Measurements from ENCODE around the gene MPL.

DNA sequence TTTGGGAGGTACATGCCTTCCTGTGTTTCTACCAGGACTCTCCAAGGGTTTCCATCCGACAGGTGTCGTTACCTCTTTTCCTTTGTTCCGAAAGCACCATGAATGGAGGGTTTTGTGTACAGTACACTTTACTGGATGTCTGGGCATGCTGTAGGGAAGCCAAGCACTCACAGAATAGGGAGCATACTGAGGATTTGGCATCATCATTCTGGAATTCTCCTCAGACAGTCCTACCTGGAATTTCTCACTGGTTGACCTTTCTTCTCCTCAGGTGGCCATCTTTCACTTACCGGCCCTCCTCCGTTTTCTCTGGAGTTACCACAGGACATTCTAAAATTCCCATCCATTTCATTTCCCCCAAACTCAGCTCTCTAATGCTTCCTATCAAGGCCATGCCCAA lies 5.9 kb upstream of the MPL start:
- no peak for TF ChIP-seq RAD21 (IDR thresholded peaks at IDR 0.05)
- TF ChIP-seq, protein P1, sequence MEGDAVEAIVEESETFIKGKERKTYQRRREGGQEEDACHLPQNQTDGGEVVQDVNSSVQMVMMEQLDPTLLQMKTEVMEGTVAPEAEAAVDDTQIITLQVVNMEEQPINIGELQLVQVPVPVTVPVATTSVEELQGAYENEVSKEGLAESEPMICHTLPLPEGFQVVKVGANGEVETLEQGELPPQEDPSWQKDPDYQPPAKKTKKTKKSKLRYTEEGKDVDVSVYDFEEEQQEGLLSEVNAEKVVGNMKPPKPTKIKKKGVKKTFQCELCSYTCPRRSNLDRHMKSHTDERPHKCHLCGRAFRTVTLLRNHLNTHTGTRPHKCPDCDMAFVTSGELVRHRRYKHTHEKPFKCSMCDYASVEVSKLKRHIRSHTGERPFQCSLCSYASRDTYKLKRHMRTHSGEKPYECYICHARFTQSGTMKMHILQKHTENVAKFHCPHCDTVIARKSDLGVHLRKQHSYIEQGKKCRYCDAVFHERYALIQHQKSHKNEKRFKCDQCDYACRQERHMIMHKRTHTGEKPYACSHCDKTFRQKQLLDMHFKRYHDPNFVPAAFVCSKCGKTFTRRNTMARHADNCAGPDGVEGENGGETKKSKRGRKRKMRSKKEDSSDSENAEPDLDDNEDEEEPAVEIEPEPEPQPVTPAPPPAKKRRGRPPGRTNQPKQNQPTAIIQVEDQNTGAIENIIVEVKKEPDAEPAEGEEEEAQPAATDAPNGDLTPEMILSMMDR (IDR thresholded peaks at IDR 0.05; ENCODE audit: low read depth, low read length, missing input control), result no peak
- TF ChIP-seq, protein P2, sequence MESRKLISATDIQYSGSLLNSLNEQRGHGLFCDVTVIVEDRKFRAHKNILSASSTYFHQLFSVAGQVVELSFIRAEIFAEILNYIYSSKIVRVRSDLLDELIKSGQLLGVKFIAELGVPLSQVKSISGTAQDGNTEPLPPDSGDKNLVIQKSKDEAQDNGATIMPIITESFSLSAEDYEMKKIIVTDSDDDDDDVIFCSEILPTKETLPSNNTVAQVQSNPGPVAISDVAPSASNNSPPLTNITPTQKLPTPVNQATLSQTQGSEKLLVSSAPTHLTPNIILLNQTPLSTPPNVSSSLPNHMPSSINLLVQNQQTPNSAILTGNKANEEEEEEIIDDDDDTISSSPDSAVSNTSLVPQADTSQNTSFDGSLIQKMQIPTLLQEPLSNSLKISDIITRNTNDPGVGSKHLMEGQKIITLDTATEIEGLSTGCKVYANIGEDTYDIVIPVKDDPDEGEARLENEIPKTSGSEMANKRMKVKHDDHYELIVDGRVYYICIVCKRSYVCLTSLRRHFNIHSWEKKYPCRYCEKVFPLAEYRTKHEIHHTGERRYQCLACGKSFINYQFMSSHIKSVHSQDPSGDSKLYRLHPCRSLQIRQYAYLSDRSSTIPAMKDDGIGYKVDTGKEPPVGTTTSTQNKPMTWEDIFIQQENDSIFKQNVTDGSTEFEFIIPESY (IDR thresholded peaks at IDR 0.05), result no peak
- no peak for TF ChIP-seq TAF1 (conservative IDR thresholded peaks at IDR 0.05)
- TF ChIP-seq, protein P3, sequence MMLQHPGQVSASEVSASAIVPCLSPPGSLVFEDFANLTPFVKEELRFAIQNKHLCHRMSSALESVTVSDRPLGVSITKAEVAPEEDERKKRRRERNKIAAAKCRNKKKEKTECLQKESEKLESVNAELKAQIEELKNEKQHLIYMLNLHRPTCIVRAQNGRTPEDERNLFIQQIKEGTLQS (IDR thresholded peaks at IDR 0.05), result no peak
- TF ChIP-seq, protein P4, sequence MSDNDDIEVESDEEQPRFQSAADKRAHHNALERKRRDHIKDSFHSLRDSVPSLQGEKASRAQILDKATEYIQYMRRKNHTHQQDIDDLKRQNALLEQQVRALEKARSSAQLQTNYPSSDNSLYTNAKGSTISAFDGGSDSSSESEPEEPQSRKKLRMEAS (IDR thresholded peaks at IDR 0.05), result no peak
- no peak for TF ChIP-seq JUND (IDR thresholded peaks at IDR 0.05)
- no peak for TF ChIP-seq RXRA (IDR thresholded peaks at IDR 0.05)
